GM19455 (cell line): ENCODE measurements around the gene UBE2J2.

ENCODE experiments used
- ATAC-seq: cut with Tn5 transposase; IDR thresholded peaks from one replicate; pipeline ENCODE4 v1.9.1; 2021; ENCODE audit not compliant: unreplicated experiment

Gene UBE2J2

DNA sequence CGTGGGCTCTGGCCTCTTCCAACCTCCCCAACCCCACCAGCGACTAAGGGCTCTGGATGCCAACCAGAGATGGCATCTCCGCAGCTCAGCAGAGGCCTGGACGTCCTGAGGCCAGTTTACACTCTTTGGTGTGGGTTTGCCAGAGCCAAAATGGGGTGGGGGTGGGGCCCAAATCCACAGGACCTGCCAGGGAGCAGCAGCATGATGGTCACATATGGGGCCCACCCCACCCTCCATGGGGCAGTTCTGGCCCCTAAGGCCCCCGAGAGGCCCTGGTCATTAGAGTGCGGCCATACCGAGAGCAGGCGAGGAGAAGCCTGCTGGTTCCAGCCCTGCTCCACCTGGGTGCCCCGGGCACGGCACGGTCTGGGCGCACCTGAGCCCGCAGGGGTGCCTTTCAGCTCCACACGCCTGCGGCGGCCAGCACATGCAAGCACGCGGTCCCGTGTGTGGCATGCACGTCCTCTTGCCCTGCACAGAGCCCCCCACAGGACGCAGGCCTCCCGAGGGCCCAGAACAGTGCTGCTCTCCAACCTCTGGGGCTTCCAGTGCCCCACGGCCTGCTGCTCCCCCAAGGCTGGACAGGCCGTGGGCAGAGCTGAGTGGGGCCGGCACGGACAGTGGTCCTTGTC is 31.9 kb downstream of the UBE2J2 start:
- no peak for ATAC-seq

DNA sequence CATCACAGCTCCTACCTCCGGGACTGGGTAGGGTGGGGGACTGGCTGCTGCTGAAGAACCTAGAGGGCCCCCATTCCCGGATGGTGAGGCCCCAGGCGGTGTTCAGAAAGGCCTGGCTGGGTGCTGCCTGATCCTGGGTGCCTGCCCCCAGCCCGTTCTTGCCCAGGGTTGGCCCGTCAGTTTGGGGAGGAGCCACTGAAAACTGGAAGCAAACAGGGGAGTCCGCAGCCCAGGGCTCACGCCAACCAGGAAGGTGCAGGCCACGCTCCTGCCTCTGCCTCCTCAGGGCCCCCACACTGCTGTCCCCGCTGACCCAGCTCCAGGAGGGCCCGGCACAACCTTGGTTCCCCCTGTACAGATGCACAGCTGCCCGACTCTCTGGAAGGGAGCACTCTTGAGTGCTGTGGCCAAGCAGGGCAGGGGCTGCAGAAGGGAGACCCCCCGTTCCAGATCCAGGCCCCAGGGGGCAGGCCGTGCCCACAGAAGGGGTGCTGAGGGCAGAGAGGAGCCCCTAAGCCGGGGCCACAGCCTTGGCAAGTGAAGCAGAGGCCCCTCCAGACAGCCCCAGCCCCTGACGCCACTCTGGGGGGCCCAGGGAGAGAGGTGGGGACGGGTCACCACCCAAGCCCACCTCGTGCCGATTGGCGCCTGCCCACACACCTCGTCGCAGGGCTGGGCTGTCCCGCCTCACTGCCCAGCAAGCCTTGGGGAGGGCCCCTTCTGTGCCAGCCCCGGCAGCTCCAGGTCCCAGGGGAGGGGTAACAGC is 32.6 kb downstream of the UBE2J2 start:
- no peak for ATAC-seq

DNA sequence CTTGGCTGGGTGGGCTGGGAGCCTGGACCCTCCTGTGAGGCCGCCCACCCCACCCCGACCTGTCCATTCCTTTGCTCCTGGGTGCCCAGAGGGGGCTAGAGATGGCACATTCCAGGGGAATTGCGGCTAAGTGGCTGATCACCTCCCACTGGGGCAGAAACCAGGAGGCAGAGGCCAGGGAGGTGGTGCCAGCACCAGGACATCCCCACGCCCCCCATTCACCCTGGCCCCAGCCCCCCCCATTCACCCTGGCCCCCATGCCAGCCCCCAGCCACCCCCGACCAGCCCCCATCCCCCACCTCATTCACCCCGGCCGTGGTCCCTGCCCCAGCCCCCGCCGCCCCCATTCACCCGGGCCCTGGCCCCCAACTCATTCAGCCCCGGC is 33.3 kb downstream of the UBE2J2 start:
- ATAC-seq = no peak

DNA sequence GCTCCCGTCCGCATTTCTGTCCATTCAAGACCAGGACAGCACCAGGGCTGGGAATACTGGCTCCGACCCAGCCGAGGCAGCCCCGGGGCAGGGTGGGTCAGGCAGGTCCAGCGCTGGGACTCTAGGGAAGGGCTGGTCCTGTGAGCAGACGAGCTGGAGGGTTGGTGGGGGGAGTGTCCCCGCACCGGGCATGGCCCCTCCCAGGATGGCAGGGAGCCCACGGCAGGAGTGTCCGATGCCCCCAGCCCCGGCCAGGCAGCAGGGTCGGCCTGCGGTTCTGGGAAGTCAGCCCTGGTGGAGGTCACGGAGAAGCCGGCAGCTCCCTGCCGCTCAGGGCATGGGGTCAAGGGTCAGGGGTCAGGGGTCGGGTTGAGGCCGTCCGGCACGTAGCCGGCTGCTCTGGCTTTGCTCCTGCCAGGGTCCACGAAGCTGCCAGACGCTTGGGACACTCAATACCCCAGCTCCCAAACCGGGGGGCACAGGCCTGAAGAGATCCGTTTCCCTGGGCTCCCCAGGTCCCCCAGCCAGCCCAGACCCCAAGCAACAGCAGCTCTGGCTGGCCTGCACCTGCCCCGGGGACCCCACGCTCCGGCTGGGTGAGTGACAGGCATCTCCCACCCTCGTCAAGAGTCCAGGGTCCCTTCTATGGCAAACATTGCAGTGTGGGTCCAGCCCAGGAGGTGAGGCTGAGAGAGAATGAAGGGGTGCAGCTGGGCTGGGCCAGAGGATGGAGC is 33.9 kb downstream of the UBE2J2 start:
- no peak for ATAC-seq

DNA sequence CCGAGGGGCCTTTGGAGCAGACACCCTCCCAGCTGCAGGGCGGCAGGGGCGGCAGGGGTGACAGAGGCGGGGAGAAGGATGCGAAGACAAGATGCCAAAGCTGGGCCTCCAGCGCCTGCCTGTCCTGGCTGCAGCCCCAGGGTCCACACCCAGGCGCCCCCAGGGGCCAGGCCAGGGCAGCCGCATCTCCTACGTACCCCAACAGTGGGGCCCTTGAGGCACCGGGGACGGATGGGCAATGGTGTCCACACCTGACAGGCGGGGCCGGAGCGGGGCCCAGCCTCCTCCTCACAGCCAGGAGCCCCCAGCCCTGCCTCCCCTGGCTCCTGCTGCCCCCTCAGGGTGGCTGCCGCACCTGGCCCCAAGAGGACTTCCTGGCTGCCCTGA is 34.4 kb downstream of the UBE2J2 start:
- no peak for ATAC-seq

DNA sequence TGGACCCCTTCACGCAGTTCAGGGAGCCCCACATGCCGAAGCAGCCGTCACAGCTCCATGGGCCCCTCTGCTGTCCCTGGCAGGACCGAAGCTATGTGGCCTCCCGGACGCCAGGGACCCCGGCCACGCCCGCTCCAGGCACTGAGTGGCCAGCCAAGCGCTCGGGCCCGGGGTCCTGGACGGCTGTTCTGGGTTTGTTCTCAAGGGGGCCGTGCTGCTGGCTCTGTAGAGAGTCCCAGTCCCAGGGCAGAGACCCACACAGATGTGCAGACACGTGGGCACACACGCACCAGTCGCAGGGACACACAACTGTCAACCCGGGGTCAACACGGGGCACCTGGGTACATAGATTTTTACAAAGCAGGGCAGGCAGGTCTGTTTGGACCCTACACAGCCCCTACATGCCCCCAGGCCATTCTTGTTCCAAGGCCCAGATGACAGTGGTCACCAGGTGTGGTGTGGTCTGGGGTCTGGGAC is 34.9 kb downstream of the UBE2J2 start:
- no peak for ATAC-seq

DNA sequence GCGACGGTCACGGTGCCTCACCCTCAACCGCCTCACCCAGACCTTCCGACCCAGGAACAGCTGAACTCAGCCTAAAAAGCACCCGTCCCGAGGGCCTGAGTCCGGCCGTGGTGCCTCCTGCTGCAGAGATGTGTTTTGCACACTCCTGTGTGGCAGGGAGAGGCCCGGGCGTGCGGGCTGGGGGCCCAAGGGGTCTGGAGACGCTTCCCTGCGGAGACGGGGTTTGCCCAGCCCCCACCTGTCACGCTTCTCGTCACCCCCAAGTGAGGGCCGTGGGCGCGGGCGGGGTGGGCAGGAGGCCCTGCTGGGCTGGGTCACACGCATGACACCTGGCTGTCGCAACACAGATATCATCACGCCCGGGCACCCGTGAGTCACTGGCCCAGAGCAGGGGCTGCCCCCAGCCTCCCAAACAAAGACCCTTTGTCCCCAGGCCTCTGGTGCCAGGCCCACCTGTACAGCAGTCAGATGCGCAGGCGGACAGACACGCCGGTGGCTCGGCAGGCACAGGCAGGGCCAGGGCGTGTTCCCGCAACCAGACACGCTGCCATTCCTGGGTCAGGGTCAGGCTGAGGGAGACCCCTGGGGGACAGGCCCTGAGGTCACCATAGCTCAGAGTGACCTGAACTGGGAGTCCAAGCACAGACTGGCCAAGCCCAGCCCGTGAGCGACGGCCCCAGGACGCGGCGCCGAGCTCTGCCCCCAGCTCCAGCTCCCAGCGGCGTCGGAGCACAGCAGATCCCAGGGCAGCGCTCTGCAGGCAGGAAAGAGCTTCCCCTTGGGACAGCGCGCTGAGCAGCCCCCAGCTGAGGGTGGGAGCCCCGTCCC is 35.6 kb downstream of the UBE2J2 start:
- no peak for ATAC-seq

DNA sequence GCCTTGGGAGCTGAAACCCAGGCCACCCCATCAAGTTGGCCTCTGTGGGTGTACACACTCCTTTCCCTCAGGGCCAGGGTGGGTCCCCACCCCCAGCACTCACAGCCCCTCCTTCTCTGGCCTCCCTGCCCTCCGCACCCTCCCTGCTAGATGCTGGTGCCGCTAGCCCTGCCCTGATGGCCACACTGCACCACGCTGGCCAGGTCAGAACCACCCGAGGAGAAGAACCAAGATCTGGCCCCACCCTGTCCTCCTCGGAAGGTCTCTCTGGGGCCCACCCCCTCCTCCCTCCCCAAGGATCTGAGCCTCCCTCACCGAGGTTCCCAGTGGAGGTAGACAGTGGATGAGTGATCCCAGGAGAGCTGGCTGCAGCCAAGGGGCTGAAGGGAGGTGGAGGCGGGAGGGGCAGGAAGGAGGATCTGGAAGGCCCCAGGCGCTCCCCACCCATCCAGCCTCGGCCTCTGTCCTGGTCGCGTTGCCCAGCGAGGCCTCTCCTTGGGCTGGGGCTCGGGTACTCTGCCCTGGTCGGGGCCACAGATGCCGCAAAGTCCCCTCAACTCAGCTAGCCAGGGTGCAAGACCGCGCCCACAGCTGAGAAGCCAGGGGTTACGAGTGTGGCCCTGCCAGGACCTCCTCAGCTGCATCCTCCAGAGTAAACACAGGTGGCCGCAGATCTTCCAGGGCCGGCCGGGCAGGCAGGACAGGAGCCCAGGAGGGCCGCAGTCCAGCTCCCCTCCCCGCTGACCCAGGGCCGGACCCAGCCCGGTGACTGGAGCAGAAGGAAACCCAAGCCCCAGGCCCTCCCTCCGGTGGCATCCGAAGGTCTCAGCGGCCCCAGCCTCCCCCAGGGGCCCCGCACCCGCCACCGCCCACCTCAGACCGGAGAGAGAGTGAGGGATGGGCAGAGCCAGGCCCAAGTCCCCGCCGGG is 36.4 kb downstream of the UBE2J2 start:
- ATAC-seq = no peak

DNA sequence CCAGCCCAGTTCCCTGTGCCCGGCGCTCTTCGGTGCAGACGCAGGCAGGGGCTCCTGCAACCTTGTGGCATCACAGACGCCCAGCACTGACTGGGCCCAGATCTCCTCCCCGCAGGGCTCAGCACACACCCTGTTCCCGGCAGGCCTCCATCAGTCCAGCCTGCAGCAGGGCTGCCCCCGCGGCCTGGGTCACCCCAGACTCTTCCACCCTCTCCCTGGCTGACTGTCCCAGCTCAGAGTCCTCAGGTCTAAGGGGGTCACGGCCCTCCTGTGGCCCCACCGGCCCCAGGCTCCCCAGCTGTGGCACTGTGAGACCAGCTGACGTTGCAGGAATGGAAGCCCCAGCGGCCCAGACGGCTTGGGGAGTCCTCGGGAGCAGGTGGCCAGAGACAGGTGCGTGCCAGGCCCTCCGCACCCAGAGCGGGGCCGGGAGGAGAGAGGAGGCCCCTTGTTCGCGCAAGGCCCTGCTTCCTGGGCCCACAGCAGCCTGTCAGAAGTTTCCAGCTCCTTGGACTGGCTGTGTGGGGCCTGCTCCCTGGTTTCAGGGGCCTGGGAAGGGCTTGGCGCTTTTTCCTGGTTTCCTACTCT is 37.4 kb downstream of the UBE2J2 start:
- no peak for ATAC-seq

DNA sequence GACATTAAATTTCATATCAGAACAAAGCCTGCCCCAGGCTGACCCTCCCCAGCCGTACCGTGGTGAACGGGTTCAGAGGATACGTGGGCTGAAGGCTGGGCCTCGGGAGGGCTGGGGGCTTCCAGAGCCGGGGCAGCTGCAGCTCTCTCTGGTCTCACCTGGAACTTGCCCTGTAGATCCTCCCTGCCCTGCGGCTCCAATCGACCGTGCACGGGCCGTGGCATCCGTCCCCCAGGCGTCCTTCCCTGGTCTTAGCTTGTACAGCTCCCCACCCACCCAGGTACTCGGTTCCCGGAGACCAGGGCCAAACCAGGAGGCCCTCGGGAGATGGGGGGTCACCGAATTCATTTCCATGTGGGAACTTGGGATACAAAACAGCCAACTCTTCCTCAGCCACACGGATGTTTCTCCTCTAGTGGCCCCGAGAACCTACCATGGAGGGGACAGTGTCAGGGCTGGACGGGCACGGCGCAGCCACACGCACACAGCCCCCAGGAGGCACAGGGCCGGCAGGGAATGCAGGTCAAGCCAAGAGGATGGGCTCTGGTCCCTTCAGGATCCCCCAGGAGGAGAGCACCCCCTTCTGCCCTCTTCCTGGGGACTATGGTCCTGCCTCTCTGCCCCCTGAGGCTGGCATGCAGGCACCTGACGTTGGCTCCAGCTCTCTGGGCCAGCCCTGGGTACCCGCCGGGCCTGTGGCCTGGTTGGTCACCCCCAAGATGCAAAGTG is 38.5 kb downstream of the UBE2J2 start:
- no peak for ATAC-seq

DNA sequence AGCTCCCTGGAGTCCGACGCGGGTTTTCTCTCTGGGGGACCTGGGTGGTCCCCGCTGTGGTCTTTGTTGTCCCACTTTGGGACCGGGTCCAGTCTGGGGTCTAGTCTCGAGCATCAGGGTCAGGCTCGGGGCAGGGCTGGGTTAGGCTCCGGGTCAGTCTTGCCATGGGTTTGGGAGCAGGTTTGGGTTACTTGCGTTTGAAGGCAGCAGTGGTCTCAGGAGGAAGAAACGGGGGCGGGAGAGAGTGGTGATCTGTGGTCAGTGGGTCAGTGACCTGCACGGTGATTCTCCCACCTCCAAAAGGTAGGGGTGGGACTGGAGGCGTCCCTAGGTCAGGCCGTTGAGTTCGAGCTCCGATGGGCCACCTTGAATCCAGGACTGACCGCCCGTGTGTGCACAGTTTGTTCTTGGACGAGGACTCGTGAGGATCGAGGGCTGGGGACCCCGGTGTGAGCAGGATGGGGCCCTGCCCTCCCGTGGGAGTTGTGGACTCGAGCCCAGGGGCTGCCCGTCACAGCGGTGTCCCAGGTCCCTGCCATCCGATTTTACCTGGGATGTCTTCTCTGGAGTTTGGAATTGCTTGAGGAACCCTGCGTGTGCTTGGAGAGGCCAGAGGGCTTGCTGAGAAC is 39.4 kb downstream of the UBE2J2 start:
- no peak for ATAC-seq

DNA sequence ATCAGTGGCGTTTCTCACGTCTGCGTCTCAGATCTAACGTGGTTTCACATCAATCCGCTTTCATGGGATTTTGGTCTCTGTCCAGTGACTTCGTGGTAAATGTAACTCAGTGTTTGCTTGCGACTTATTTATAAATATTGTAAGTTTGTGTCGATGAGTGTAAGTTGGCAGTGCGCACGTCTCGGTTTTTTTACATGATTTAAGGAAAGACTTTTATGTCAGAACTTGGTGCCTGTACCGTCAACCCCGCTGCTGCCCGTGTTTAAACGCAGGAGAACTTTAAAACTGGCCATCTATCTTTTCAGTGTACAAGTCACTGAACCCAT is 40.1 kb downstream of the UBE2J2 start:
- no peak for ATAC-seq

DNA sequence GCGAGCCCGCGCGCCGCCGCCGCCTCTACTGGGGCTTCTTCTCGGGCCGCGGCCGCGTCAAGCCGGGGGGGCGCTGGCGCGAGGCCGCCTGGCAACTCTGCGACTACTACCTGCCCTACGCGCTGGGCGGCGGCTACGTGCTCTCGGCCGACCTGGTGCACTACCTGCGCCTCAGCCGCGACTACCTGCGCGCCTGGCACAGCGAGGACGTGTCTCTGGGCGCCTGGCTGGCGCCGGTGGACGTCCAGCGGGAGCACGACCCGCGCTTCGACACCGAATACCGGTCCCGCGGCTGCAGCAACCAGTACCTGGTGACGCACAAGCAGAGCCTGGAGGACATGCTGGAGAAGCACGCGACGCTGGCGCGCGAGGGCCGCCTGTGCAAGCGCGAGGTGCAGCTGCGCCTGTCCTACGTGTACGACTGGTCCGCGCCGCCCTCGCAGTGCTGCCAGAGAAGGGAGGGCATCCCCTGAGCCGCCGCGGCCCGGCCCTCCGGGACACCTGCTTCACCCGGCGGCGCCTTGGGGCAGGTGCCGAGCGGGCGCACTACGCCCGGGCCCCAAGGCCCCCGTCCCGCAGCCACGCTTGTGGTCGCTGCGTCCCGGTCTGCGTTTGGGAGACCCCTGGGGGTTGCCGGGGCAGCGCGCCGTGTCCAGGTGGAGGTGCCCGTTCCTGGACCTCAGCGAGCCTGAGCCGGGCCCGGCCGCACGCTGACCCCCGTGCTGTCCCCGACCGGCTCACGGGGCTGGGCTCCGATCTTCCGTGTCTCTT is 40.7 kb downstream of the UBE2J2 start:
- ATAC-seq = no peak

DNA sequence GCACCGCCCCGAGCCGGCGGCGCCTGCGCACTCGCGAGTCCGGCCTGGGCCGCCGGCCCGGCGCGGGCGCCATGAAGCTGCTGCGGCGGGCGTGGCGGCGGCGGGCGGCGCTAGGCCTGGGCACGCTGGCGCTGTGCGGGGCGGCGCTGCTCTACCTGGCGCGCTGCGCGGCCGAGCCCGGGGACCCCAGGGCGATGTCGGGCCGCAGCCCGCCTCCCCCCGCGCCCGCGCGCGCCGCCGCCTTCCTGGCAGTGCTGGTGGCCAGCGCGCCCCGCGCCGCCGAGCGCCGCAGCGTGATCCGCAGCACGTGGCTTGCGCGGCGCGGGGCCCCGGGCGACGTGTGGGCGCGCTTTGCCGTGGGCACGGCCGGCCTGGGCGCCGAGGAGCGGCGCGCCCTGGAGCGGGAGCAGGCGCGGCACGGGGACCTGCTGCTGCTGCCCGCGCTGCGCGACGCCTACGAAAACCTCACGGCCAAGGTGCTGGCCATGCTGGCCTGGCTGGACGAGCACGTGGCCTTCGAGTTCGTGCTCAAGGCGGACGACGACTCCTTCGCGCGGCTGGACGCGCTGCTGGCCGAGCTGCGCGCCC is 41.4 kb downstream of the UBE2J2 start, which contains the start of gene B3GALT6:
TSS of gene B3GALT6 (plus strand) at position 30 of the 588 bp plus-strand sequence. CDS start at position 72, 42 bp downstream.
- ATAC-seq = no peak

DNA sequence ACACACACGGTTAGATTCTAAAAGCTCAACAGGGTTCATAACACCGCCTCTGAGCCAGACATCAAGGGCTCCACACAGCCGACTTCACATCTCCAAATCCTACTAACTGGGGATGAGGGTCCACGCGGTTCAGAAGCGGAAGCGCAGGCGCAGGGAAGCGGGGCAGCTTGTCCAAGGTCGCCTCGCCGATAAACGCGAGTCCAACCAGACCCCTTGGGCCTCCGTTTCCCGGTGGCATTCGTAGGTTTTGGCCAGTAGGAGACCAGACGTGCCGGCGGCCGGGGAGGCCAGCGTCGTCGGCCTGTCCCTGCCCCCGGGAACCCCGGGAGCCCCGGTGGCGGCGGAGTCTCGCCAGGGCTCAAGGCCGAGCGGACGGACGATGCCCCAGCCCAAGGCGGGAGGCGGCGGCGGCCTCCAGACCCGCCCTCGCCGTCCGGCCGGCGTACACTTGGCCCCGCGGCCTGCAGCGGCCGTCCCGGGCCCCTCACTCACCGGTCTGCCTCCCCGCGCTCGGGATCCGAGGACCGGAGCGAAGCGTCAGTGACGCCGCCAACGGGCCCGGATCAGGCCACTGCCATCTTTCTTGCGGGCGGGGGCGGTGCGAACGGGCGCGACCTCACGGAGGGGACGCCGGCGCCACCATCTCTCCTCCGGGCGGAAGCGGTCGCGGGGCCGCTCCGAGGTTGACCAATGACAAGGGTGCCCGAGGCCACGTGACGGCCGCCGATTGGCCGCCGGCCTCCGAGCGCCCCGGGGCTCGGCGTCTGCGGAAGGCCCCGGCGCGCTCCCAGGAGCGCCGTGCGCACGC is 42.0 kb downstream of the UBE2J2 start, which contains the start of gene SDF4:
TSS of gene SDF4 (minus strand) at position 602 of the 808 bp plus-strand sequence. CDS start 3,229 bp downstream, outside the sequence.
- ATAC-seq = peak; percentile 85

DNA sequence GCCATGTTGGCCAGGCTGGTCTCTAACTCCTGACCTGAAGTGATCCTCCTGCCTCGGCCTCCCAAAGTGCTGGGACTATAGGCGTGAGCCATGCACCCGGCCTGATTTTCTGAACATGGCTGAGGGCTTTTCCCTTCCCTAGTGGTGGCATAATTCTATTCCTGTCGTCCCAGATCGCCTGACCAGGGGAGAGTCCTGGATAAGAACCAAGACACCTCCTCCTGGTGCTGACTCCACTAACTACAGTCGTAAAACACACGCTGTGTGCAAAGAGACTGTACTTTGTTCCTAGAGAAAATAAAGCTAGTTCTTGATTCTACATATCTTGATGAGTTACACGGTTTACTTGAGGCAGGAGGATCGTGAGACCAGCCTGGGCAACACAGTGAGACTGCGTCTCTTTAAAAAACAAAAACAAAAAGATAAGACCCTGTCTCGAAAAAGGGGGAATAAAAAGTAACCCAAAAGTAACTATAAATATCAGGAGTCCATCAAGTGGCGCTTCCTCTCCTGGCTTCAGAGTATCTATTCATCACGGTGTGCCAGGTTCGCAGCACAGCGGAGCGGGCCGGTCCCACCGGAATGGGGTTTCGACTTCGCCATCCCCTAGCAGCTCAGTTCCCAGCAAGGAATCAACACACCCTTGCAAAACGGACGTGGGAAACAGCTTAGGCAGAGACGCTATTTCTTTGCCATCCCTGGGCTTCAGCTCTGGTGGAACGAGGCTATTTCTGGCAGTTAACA is 42.8 kb downstream of the UBE2J2 start:
- ATAC-seq = no peak
